GM23248 (cell line): ENCODE data around the gene SPPL3.

Experiments
- EZH2 ChIP-seq: fragments of 200-600 bp; sonication (generic); IDR thresholded peaks from 2 replicates; pipeline ENCODE4 v1.6.1; 2018; ENCODE audit warnings: antibody characterized with exemption, mild to moderate bottlenecking; ENCODE audit not compliant: insufficient read depth, poor library complexity, severe bottlenecking
- EZH2phosphoT487 ChIP-seq: fragments of 200-600 bp; sonication (generic); IDR thresholded peaks from 2 replicates; pipeline ENCODE4 v1.6.1; 2018; ENCODE audit warnings: antibody characterized with exemption, moderate library complexity, mild to moderate bottlenecking, low read depth; ENCODE audit not compliant: insufficient read depth

GRCh38 chr12:120736404-120737331 is 167.5 kb downstream of the SPPL3 start:
- TF ChIP-seq EZH2phosphoT487 (no peak), EZH2 (no peak)
